Measurements from ENCODE around the gene CORO6.
A peak's percentile ranks its signal among the peaks of the same experiment; 100 is the strongest.

The CORO6 gene

DNA sequence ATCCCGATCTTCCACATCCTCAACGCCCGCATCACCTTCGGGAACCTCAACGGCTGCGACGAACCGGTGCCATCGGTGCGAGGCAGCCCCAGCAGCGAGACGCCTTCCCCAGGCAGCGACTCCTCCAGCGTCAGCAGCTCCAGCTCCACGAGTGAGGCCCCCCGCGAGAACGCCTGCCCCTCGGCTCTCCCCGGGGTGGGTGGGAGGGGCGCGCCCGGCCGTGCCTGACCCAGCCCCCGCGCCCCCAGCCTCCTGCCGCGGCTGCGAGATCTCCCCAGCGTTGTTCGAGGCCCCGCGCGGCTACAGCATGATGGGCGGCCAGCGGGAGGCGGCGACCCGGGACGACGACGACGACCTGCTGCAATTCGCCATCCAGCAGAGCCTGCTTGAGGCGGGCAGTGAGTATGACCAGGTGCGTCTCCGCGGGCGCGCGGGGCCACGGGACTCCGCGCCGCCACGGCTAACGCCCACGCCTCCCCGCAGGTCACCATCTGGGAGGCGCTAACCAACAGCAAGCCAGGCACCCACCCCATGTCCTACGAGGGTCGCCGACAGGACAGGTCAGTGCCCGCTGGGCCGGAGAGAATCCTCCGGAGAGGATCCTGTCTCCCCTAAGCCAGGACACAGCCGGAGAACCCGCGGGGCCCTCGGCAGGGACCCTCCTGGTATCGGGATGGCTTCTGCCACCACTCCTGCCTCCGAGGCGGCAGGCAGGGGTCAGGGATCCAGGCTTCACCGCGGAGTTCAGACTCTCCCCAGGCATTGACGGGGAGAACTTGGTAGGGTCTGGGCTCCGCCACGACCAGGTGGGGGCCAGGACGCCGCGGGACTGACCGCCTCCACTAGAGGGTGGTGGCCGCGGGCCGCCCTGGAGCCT lies 10.1 kb downstream of the CORO6 start:
- peak; percentile 70 for DNase-seq (ENCODE audit: low spot score)

DNA sequence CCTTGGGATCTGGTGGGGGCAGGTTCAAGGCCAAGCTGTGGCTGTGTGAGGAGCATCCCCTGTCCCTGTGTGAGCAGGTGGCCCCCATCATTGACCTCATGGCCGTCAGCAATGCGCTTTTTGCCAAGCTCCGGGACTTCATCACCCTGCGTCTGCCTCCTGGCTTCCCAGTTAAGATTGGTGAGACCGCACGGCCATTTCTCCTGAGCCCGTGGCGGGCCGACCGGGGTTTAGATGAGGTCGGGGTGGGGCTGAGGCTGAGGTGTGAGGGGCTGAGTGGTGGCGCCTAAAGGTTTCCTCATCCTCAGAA lies 10.7 kb downstream of the CORO6 start:
- DNase-seq (ENCODE audit: low spot score) = no peak

DNA sequence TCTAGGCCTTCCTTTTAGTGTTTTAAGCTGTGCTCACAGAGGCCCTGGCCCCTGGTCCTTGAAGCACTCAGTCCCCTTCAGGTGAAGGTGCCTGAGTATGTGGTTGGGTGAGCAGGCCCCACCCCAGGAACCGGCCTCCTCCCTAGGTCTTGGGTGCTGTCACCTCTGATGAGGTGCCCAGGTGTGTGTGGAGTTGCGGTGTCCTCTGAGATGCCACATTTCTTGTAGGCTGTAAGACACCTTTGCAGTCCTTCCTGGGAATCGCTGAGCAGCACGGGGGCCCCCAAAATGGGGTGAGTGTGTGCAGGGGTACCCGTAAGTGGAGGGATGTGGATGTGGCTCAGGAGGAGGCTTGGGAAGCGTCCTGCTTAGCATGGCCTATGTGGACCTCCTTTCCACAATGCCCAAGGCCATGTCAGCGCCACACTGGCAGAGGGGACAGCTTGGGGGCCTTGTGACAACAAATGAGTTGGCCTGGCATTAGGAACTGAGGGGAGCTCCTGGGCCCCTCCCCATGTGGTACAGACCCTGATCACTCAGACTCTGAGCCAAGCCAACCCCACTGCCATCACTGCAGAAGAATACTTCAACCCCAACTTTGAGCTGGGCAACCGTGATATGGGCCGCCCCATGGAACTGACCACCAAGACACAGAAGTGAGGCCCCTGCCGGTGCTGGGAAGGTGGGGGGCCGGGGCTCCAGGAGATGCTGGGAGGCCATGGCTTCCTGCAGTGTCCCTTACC lies 11.2 kb downstream of the CORO6 start:
- no peak for DNase-seq (ENCODE audit: low spot score)

DNA sequence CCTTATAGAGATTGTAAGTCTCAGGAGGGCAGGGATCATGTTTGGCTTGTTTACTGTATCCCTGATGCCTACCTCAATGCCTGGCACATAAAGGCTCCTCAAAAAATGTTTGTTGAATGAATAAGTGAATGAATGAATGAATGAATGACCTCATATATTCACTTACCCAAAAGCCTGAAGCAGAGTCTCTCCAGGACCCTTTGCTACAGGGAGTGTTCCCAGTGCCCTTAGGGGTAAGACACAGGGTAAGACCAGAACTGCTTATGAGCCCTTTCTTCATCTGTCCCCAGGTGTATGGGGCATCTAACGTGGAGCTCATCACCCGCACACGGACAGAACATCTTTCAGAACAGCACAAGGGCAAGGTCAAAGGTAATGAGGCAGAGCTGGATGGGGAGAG lies 12.3 kb downstream of the CORO6 start:
- no peak for DNase-seq (ENCODE audit: low spot score)

DNA sequence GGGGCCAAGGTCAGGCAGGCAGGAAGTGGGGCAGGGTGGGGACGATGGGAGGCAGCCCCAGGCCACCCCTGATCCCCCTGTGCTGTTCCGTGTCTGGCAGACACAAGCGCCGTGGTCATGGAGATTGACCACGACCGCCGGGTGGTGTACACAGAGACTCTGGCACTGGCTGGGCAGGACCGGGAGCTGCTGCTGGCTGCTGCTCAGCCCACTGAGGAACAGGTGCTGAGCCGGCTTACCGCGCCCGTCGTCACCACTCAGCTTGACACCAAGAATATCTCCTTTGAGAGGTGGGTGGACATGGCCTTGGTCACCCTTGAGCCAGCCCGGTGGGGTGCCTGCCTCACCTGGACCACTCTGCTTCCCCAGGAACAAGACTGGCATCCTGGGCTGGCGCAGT lies 13.7 kb downstream of the CORO6 start:
- no peak for DNase-seq (ENCODE audit: low spot score)

DNA sequence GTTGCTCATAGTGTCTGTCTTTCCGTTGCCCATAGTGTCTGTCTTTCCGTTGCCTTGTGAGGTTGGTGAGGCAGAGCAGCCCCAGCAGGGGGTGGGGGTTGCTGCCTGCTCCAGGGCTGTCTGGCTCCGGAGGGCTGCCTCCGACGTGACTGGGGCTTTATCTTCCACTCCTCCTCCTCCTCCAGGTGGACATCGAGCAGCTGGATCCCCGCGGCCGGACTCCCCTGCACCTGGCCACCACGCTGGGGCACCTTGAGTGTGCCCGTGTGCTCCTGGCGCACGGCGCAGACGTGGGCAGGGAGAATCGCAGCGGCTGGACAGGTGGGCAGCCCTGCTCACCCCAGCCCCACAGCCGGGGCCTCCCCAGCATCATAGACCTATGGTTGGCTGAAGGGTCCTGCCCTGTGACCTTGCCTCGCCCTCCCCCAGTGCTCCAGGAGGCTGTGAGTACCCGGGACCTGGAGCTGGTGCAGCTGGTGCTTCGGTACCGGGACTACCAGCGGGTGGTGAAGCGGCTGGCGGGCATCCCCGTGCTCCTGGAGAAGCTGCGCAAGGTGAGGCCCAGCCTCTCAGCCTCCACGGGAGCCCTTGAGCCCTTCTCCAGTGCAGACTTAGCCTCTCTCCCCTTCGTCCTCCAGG lies 15.0 kb downstream of the CORO6 start:
- no peak for DNase-seq (ENCODE audit: low spot score)

DNA sequence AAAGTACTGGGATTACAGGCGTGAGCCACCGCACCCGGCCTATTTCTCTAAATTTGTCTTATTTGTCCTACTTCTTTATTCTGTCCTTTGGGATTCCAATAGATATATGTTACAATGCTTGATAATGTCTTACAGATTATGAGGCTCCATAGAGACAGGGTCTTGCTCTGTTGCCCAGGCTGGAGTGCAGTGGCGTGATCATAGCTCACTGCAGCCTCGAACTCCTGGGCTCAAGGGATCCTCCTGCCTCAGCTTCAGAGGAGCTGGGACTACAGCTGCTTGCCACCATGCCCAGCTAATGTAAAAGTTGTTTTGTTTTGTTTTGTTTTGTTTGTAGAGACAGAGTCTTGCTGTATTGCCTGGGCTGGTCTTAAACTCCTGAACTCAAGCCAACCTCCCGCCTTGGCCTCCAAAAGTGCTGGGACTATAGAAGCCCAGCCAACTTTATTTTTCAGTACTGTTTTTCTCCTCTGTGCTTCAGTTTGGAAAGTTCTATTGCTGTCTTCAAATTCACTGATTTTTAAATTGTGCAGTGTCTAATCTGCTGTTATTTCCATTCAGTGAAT lies 19.5 kb downstream of the CORO6 start:
- DNase-seq (ENCODE audit: low spot score) = no peak

DNA sequence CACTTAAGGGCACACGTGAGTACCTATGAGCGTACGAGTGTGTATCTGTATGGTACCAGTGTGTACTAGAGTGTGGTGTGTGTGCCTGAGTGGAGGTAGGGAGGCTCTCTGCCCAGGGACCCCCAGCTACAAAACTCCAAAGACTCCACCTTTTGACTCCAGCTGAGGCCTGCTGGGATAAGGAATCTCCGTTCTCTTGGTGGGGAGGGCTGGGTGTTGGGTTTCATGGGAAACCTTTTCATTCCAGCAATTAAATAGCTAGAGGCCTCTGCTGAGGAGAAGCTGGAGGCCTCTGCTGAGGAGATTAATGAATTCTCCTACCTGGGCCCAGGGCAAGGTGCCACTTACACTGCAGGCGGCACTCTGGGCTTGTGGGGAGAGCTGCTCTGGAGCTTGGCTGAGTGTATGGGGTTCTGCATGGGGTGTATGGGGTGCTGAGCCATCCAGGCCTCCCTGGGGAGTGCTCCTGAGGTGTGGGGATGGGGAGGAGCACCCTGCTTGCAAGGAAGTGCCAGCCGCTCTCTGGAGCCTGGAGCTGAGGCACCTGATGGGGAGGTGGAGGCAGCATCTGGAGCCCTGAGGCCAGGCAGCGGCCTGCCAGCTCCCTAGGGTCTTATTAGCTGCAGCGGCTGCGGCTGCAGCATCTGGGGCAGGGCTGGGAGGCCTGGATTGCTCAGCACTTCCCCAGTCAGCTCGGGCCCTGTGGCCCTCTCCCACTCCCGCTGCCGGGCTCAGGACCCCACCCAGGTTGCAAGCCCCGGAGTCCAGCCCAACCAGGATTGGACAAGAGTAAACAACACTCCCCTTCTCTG lies 25.1 kb downstream of the CORO6 start:
- DNase-seq (ENCODE audit: low spot score) = no peak

DNA sequence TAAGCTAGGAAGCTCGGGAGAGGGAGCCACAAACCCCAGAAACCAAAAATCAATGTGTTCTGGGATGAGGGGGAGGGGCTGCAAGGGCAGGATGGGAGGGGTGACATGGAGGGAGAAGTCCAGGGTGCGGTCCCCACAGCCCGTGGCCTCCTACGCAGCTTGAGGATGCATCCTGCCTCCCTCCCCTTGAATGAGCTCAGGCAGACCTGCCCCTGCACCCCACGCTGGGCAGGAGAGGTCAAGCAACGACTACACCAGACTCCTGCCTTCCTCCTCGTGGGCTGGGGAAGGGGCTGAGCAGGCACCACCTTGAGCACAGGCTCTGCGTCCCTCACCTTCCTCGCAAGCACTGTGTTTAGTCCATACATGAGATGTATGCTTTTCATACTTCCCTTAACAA lies 25.9 kb downstream of the CORO6 start:
- no peak for DNase-seq (ENCODE audit: low spot score)

DNA sequence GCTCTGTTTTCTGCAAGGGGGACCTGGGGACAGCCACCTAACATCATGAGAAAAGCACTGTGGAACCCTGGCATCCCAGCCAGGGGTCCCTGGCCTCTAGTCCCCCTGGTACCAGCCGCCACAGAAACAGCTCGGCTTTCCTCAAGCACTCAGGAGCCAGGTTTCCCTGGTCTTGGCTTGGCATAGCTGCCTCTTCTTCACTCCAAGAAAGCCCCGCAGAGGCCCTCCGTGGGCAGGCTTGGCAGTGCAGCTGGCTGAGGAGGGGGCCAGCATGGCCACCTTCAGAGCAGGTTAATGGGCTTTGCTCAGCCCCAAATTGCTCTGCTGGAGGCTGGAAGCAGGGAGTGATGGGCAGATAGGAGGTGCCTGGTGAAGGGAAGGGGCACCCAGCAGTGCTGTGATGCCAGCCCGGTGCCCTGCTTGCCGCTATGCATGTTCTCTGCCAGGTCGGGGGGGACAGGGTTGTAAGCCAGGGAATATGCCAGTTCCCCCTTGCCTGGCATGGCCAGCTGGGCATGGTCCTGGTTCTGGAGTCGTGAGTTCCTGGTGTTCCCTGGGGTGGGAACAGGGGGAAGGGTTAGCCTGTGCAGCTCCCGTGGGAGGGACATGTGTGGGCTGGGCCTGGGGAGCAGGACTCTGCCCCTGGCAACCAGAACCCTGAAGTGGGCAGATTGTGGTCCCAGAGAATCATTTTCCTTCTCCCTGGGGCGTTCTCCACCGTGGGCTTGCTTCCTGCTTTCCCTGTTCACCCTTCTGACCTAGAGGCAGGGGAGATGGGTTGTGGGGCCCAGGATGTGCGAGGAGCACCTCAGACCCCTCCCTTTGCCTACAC lies 26.6 kb downstream of the CORO6 start:
- no peak for DNase-seq (ENCODE audit: low spot score)

DNA sequence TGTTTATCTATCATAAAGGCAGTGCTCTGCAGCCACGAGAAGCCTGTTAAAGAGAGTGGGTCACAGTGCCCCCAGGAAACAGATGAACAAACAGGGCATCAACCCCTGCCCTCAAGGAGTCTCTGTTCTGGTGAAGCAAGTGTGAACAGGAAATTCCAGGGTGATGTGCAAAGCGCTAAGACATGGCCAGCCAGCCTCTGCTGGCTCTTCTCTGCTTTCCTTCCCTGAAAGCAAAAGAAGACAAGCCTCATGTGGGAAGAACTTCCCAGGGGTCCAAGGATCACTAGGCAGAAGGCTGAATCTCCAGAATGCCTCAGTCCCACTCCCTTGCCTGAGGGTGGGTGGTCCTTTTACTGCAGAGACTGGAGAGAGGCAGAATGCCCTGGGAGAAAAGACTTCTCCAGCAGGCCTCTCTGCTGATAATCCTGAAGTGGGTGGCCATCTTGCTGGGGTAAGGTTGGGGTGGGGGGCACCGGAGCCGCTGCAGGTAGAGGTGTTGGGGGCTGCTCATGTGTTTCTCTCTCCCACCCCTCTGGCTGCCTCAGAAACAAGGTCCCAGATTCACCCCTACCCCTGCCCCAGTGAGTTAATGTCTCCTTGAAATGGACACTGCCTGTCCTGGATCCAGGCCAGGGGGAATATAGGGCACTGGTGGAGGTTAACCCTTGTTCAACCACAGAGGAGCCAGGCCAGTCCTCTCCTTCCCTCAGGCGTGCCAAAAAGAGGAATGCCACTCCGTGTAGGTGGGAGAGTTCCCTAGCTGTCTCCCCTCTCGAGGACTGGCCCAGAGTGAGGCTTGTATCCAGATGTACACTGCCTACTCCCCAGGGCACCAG lies 27.4 kb downstream of the CORO6 start:
- DNase-seq (ENCODE audit: low spot score) = no peak

DNA sequence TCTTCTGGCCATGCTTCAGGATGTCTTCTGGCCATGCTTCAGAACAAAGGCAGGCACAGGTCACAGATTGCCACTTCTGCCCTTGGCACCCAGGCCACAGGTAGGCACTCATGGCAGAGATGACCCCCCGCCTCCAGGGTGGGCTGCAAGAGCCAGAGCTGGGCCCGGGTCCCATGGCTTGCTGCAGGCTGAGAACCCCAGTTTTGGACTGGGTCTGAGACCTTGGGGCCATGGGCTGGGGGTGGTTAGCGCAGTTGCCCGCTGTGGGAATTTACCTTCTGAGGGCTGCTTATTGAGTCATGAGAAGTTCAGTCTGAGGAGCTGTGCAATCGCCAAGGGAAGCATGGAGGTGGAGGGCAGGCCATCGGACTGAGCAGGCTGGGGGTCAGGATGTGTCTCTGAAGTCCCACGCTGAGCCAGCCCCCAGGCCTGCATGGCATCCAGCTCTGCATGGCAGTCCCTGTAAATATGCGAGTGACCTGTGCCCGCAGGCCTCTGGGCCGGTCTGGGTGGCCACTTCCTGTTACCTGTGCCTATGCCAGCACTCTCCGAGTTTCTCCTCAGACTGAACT lies 28.1 kb downstream of the CORO6 start:
- no peak for DNase-seq (ENCODE audit: low spot score)

DNA sequence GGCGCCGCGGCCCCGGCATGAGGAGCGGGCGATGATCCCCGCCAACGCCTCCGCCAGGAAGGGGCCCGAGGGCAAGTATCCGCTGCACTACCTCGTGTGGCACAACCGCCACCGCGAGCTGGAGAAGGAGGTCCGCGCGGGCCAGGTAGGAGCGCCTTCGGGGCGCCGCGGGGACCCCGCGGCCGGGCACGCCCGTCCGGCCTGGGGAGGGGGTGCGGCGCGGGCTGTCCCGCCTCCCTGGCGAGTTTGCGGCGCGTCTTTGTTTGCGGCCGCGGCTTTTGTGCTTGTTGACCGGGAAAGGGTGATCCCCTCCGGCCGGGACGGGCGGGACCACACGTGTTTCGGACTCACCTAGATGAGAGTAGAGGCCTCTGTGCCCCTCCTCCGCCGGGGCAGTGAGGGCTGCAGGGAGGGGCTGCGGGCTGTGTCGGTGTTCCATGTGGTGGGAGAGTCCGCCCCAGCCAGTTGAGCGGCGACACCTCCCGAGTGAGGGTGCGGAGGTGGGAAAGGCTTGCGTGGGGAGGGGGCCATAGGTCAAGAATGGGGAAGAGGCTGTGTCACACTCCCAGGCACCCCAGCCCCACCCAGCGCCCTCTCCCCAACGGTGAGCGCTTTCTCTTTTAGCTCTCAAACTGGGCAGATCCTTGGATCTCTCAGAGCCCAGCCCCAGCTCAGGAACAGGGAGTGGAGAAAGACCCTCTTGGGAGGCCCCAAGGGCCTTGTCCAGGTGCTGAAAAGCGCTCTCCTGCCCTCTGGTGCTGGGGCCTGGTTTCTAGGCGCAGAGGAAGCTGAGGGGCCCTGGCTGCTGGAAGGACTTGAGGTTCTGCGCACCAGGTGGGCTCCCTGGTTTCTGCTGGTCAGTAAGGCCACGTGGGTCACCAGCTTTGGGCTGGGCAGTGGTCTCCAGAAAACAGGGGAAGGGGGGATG lies 28.9 kb downstream of the CORO6 start:
- no peak for DNase-seq (ENCODE audit: low spot score)

DNA sequence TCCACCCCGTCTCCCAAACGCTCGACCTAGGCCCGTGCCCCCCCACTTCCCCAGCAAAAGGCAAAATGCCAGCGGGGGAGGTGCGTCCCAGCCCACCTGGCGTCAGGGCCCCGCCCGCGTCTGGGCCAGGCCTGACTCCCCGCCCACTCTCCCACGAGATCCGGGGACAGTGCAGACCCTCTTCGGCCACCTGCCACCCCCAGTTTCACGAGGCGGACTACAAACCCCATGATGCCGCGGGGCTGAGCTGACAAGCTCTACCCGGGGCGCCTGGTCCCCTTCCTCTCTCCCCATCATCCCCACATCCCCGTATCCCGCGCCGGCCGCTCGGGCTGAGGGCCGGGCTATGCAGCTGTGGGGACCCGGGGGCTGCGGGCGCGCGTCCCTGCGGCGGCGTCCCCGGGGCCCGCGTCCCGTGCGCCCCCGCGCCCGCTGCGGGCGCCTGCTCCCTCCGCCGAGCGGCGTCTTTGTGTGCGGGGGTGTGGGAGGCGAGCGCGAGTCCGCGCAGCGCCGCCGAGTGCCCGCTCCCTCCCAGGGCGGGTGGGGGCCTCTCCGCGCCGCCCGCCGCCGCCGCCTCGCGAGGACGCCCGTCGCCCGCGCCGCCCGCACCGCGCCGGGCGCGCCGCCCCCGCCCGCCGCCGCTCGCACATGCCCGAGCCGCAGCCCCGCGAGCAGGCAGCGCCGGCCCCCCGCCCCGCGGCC lies 29.7 kb downstream of the CORO6 start, which contains the start of gene ANKRD13B:
Gene ANKRD13B, plus strand, starts transcription at position 283 of the 702 bp plus-strand sequence. CDS start 490 bp downstream, outside the sequence.
- DNase-seq (ENCODE audit: low spot score) = no peak

DNA sequence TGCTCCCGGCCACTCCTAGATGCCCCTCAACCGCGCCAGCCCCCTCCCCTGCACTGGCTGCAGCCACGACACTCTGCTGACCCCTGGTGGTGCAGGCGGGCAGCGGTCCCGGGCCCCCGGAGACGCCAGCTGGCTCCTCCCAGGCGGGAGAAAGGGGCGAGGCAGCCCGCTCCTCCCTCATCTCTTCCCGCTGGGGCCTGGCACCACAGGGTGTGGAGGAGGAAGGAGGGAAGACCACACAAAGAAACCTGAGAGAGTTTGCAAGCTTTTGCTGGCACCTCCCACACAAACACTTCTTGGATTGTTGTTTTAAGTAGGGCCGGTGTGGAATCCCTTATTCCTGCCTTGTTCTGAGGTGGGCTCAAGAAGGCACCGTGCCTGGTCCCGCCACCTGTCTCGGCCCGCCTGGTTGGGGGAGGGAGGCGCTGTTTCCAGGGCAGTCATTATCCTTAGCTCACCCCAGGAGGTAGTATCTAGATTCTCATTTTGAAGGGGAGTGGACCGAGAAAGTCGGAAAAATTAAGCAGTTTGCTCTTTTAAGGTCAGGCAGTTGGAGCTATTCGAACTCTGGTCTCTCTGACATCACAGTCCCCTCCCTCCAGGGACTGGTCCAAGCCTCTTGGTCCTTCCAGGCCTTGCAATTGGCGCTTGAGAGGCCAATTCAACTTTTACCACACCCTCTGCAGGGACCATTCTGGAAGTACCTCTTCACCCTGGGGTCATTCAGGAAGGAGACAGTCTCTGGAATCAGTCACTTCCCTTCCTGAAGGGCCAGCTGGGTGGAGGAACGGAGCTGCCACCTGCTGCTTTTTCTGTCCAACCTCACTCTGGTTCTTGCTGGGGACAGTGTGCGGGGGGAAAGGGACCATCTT lies 30.7 kb downstream of the CORO6 start:
- peak; percentile 96 for DNase-seq (ENCODE audit: low spot score)

DNA sequence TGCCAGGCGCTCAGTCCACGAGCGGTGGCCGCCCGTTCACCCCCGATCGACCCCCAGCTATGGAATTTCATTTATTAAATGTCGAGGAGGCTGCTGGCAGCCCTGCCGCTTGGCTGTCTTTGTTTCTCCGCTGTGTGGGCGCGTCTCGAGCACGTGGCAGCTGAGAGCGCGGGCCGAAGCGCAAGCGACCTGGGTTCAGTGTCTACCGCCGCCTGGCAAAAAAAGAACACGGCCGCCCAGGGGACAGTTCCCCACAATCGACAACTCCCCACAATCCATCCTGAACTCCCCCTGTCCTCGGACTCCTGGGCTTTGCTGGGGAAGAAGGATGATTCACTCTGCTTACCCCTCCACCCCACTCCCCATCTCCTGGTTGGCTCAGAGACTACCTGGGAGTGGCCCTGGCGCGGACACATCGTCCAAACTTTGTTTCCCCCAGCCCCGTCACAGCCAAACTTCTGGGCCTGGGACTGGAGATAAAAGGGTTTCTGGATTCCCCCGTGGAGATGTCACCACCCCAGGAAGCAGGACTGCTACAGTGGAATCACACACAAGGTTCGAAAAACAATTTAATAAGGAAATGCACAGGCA lies 31.5 kb downstream of the CORO6 start:
- DNase-seq (ENCODE audit: low spot score) = peak; percentile 79
